Hepatocyte (in vitro differentiated cells): ENCODE measurements around the gene LRRC27. TPM values are rescaled to one million over a fixed set of nuclear protein-coding genes. Genes with fewer than 3 reads are reported as not detected.

Experiments used
- DNase-seq: peaks from one replicate; pipeline ENCODE4 v3.0.0-alpha.2; 2016; ENCODE audit warnings: low spot score
- H2AFZ ChIP-seq: fragments of 200-600 bp; sonication (generic); 2 replicates; pipeline ENCODE4 v1.6.0; 2016; ENCODE audit warnings: antibody characterized with exemption, mild to moderate bottlenecking
- H3K27ac ChIP-seq: fragments of 200-600 bp; sonication (generic); 2 replicates; pipeline ENCODE4 v1.5.1; 2016; ENCODE audit warnings: mild to moderate bottlenecking
- H3K27me3 ChIP-seq: fragments of 200-600 bp; sonication (generic); 2 replicates; pipeline ENCODE4 v1.6.1; 2016
- H3K36me3 ChIP-seq: fragments of 200-600 bp; sonication (generic); replicated peaks from 2 replicates; pipeline ENCODE4 v1.5.1; 2016; ENCODE audit warnings: low read depth; ENCODE audit not compliant: insufficient read depth
- H3K4me1 ChIP-seq: fragments of 200-600 bp; sonication (generic); 2 replicates; pipeline ENCODE4 v1.5.1; 2016; ENCODE audit warnings: mild to moderate bottlenecking, moderate library complexity; ENCODE audit not compliant: insufficient read depth
- H3K4me2 ChIP-seq: fragments of 200-600 bp; sonication (generic); 2 replicates; pipeline ENCODE4 v1.6.0; 2016
- H3K4me3 ChIP-seq: fragments of 200-600 bp; sonication (generic); 2 replicates; pipeline ENCODE4 v1.5.1; 2016; ENCODE audit warnings: mild to moderate bottlenecking
- H3K79me2 ChIP-seq: fragments of 200-600 bp; sonication (generic); 2 replicates; pipeline ENCODE4 v1.6.0; 2017; ENCODE audit warnings: mild to moderate bottlenecking
- H3K9me2 ChIP-seq: fragments of 200-600 bp; sonication (generic); replicated peaks from 2 replicates; pipeline ENCODE4 v1.6.0; 2017; ENCODE audit warnings: mild to moderate bottlenecking; ENCODE audit not compliant: insufficient read depth
- H3K9me3 ChIP-seq: fragments of 200-600 bp; sonication (generic); 2 replicates; pipeline ENCODE4 v1.5.1; 2016; ENCODE audit warnings: low read depth, mild to moderate bottlenecking
- H4K20me1 ChIP-seq: fragments of 200-600 bp; sonication (generic); 2 replicates; pipeline ENCODE4 v1.6.0; 2016; ENCODE audit warnings: mild to moderate bottlenecking; ENCODE audit not compliant: insufficient read depth, poor library complexity, severe bottlenecking
- CTCF ChIP-seq: fragments of 200-600 bp; sonication (generic); IDR thresholded peaks from 2 replicates; pipeline ENCODE4 v1.5.1; 2016; ENCODE audit warnings: antibody characterized with exemption, mild to moderate bottlenecking; ENCODE audit not compliant: poor library complexity
- EZH2 ChIP-seq: fragments of 200-600 bp; sonication (generic); IDR thresholded peaks from 2 replicates; pipeline ENCODE4 v1.6.1; 2016; ENCODE audit warnings: antibody characterized with exemption, mild to moderate bottlenecking, borderline replicate concordance
- EZH2phosphoT487 ChIP-seq: fragments of 200-600 bp; sonication (generic); IDR thresholded peaks from one replicate; pipeline ENCODE4 v1.6.1; 2018; ENCODE audit warnings: antibody characterized with exemption, mild to moderate bottlenecking, low read depth, moderate library complexity; ENCODE audit not compliant: unreplicated experiment, severe bottlenecking
- WGBS: methylation state at CpG from one replicate; pipeline ENCODE4 v1.1.6; 2016; ENCODE audit warnings: low lambda C conversion rate; ENCODE audit errors: missing lambda C conversion rate; 5-methylcytosine and 5-hydroxymethylcytosine counted together
- polyA plus RNA-seq: library from polyadenylated mRNA; unstranded; fragments of >200 nt; fragmentation: Nextera tagmentation; extraction: Ambion mirVana; gene quantifications from 2 replicates; pipeline ENCODE4 v1.2.1, GENCODE V29; 2016
- total RNA-seq: library from RNA; depleted of rRNA; stranded (reverse); fragments of >200 nt; gene quantifications from 2 replicates; pipeline ENCODE4 v1.2.3, GENCODE V29; 2014

The LRRC27 gene
- total and polyA plus RNA-seq, 2 experiments from 2014 or later, result 7.5 to 8.3 TPM

GRCh38 chr10:132319853-132320653 lies 11.9 kb upstream of the LRRC27 start:
- DNase-seq, result peak; percentile 62
- peak overlapping the region; percentile 44 for H3K4me2 ChIP-seq
- H3K27me3 ChIP-seq, result no peaks in the 10 kb centered on the region
- no peak overlapping the region for H3K4me3 ChIP-seq
- WGBS, result 71% methylated on average over 15 of the region's 15 CpGs
- no peaks in the 10 kb centered on the region for H3K9me2 ChIP-seq
- no peaks in the 10 kb centered on the region for H3K4me1 ChIP-seq
- no peaks in the 10 kb centered on the region for H3K36me3 ChIP-seq
- TF ChIP-seq CTCF (no peak), EZH2 (no peak), EZH2phosphoT487 (no peak)
- H3K79me2 ChIP-seq, result no peaks in the 10 kb centered on the region
- H3K27ac ChIP-seq, result no peak overlapping the region
- H4K20me1 ChIP-seq, result no peaks in the 10 kb centered on the region
- no peak overlapping the region for H2AFZ ChIP-seq
- H3K9me3 ChIP-seq, result no peaks in the 10 kb centered on the region

DNA sequence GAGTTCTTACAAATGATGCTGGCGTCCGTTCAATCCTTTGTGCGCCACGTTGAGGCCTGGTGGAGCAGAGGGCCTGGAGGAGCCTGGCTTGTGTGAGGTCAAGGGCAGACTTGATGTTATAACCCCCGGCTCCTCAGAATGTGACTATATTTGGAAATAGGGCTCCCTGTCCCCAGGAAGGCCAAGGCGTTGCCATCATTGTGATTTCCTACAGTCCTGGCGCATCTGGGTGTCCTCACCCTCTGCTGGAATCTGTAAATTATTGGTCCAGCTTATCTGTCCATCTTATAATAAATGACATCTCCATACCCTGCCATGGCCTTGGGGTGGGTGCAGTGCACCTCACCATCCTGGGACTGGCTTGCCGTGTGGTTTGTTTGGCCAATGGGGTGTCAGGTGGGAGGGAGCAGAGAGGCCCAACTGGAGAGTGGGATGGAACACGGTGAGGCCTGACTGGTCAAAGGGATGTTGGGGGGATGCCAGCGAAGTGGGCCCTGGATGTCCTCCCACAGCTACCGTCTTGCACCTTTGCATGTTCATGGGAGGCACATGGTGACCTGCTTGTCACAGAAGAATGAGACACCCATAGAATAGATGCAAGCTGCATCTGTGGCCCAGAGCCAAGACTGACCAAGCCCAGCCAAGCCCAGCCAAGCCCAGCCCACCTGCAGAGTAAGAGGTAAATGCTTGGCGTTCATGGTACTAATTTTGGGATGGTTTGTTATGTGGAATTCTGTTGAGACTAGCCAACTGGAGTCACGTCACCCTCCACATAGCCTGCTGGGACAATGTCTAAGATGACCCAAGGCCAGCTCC lies 11.1 kb upstream of the LRRC27 start:
- Histone ChIP-seq H3K4me1 (no peaks in the 10 kb centered on the region), H3K79me2 (no peaks in the 10 kb centered on the region), H2AFZ (no peak overlapping the region), H3K9me3 (no peaks in the 10 kb centered on the region), H3K27ac (no peak overlapping the region), H3K4me3 (no peak overlapping the region), H3K9me2 (no peaks in the 10 kb centered on the region), H3K4me2 (no peak overlapping the region), H3K36me3 (no peaks in the 10 kb centered on the region), H3K27me3 (no peaks in the 10 kb centered on the region), H4K20me1 (no peaks in the 10 kb centered on the region)
- no peak for DNase-seq
- no peak for TF ChIP-seq CTCF
- no peak for TF ChIP-seq EZH2phosphoT487
- no peak for TF ChIP-seq EZH2
- WGBS, result 94% methylated on average over 13 of the region's 13 CpGs

- Histone ChIP-seq H3K4me3 (no peak overlapping the region), H3K27ac (no peak overlapping the region), H2AFZ (no peak overlapping the region), H3K9me3 (no peaks in the 10 kb centered on the region), H3K4me1 (no peaks in the 10 kb centered on the region), H4K20me1 (no peaks in the 10 kb centered on the region), H3K9me2 (no peaks in the 10 kb centered on the region), H3K79me2 (peaks cover 6% of the 10 kb centered on the region), H3K4me2 (no peak overlapping the region), H3K27me3 (no peaks in the 10 kb centered on the region), H3K36me3 (no peaks in the 10 kb centered on the region)
- DNase-seq, result no peak
- WGBS, result 94% methylated on average over 10 of the region's 10 CpGs
- no peak for TF ChIP-seq CTCF
These were observed 10.3 kb upstream of the LRRC27 start for GRCh38 chr10:132321726-132322125.
